Right atrium auricular region (tissue), 2 donors: ENCODE data around the gene MOXD1. TPM values are rescaled to one million over a fixed set of nuclear protein-coding genes. Genes with fewer than 3 reads are reported as not detected.
A peak's percentile ranks its signal among the peaks of the same experiment; 100 is the strongest.

Experiments
- DNase-seq: peaks from one replicate; pipeline ENCODE4 v3.0.0-alpha.2; 2019; ENCODE audit warnings: low spot score
- H3K27ac ChIP-seq, 2 donors: fragments of 200-600 bp; sonication (generic); 1 replicate in 1 of 2; 2 replicates in 1 of 2; pipeline ENCODE4 v1.5.1; 2016 to 2019
- H3K27me3 ChIP-seq, 2 donors: fragments of 200-600 bp; sonication (generic); one replicate each; pipeline versions ENCODE4 v1.5.1 to v1.6.0; 2017 to 2019
- H3K36me3 ChIP-seq: fragments of 200-600 bp; sonication (generic); one replicate; pipeline ENCODE4 v1.5.1; 2016
- H3K4me1 ChIP-seq, 2 donors: fragments of 200-600 bp; sonication (generic); one replicate each; pipeline versions ENCODE4 v1.5.1 to v1.6.0; 2017 to 2019
- H3K4me3 ChIP-seq, 2 donors: fragments of 200-600 bp; sonication (generic); 1 replicate in 1 of 2; 2 replicates in 1 of 2; pipeline ENCODE4 v1.5.1; 2017 to 2019; ENCODE audit warnings: mild to moderate bottlenecking in 1 of 2, moderate library complexity in 1 of 2
- H3K9me3 ChIP-seq, 2 donors: fragments of 200-600 bp; sonication (generic); one replicate each; pipeline ENCODE4 v1.5.1; 2019
- total RNA-seq, 2 donors: library from RNA; depleted of rRNA; stranded (reverse); fragments of >200 nt; gene quantifications; one replicate each; pipeline ENCODE4 v1.1.0, GENCODE V29; 2016
- TF ChIP-seq, protein P1 (sequence below), 2 donors: fragments of 200-600 bp; sonication (generic); IDR thresholded peaks; one replicate each; pipeline ENCODE4 v1.5.1; 2019; ENCODE audit warnings: antibody characterized with exemption in 2 of 2

The MOXD1 gene
- total RNA-seq, 2 donors from 2014 or later, result 2.5 to 9.3 TPM

GRCh38 chr6:132304891-132305305, 96.4 kb downstream of the MOXD1 start:
- Histone ChIP-seq H3K4me1 (no peaks in the 10 kb centered on the region), H3K27me3 (no peaks in the 10 kb centered on the region), H3K27ac (no peak overlapping the region), H3K9me3 (peaks cover 0 to 6% of the 10 kb centered on the region in 2 donors), H3K4me3 (no peak overlapping the region), H3K36me3 (no peaks in the 10 kb centered on the region)
- DNase-seq, result no peak
- TF ChIP-seq, protein P1, sequence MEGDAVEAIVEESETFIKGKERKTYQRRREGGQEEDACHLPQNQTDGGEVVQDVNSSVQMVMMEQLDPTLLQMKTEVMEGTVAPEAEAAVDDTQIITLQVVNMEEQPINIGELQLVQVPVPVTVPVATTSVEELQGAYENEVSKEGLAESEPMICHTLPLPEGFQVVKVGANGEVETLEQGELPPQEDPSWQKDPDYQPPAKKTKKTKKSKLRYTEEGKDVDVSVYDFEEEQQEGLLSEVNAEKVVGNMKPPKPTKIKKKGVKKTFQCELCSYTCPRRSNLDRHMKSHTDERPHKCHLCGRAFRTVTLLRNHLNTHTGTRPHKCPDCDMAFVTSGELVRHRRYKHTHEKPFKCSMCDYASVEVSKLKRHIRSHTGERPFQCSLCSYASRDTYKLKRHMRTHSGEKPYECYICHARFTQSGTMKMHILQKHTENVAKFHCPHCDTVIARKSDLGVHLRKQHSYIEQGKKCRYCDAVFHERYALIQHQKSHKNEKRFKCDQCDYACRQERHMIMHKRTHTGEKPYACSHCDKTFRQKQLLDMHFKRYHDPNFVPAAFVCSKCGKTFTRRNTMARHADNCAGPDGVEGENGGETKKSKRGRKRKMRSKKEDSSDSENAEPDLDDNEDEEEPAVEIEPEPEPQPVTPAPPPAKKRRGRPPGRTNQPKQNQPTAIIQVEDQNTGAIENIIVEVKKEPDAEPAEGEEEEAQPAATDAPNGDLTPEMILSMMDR (IDR thresholded peaks at IDR 0.05), result no peak

- no peak overlapping the region for H3K4me3 ChIP-seq
- H3K36me3 ChIP-seq, result no peaks in the 10 kb centered on the region
- no peak for DNase-seq
- H3K27ac ChIP-seq, result no peak overlapping the region
- no peaks in the 10 kb centered on the region for H3K27me3 ChIP-seq
- no peaks in the 10 kb centered on the region for H3K4me1 ChIP-seq
- TF ChIP-seq, protein P1 (IDR thresholded peaks at IDR 0.05), result peak; percentile 38 to 73
- H3K9me3 ChIP-seq, result no peaks in the 10 kb centered on the region
Measured at GRCh38 chr6:132300323-132300949, 100.8 kb downstream of the MOXD1 start.

- Histone ChIP-seq H3K27me3 (no peaks in the 10 kb centered on the region), H3K9me3 (no peaks in the 10 kb centered on the region), H3K36me3 (no peaks in the 10 kb centered on the region), H3K27ac (no peak overlapping the region), H3K4me3 (no peak overlapping the region), H3K4me1 (no peaks in the 10 kb centered on the region)
- TF ChIP-seq, protein P1 (IDR thresholded peaks at IDR 0.05), result peak; percentile 40 to 68
- no peak for DNase-seq
Measured at GRCh38 chr6:132298344-132298949, 102.8 kb downstream of the MOXD1 start.

DNA sequence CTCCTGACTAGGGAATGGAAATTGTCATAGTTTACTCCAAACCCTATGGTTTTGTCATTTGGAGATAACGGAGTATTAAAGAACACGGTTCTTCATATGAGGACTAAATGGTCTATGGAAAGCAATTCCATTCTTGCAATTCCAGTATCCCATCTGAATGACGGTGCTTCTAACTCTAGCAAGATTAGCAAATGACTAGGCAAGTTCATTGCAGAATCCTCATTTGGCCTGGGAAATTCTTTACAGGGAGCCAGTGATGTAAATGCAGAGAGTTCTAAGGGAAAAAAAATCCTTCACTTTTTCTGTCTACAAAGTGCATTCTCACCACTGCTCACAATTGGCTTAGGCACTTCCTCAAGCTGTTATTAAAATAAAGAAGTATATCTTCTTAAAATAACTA, 111.5 kb downstream of the MOXD1 start:
- H3K9me3 ChIP-seq, result no peaks in the 10 kb centered on the region
- no peaks in the 10 kb centered on the region for H3K4me1 ChIP-seq
- TF ChIP-seq, protein P1 (IDR thresholded peaks at IDR 0.05), result no peak
- H3K4me3 ChIP-seq, result no peak overlapping the region
- no peaks in the 10 kb centered on the region for H3K36me3 ChIP-seq
- no peaks in the 10 kb centered on the region for H3K27me3 ChIP-seq
- no peak for DNase-seq
- H3K27ac ChIP-seq, result no peak overlapping the region

DNA sequence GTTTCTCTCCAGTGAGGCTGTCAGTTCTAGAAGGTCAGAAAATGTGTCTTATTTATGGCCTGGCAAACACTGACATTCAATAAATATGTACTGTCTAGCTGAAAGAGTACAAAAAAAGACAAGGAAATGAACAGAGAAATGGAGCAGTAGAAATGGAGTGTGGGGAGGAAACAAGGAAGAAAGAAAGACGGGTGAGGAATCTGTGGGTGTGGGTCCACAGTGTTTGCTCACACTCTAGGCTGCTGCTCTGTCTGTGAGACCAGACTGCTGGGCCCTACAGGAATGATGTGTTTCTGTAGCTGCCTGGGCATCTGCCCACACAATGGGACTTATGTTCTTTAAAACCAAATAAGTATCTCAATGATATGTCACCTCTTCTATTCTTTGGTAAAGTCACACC, 114.2 kb downstream of the MOXD1 start:
- no peak overlapping the region for H3K4me3 ChIP-seq
- DNase-seq, result no peak
- no peaks in the 10 kb centered on the region for H3K9me3 ChIP-seq
- TF ChIP-seq, protein P1 (IDR thresholded peaks at IDR 0.05), result no peak
- no peaks in the 10 kb centered on the region for H3K27me3 ChIP-seq
- no peaks in the 10 kb centered on the region for H3K36me3 ChIP-seq
- no peak overlapping the region for H3K27ac ChIP-seq
- no peaks in the 10 kb centered on the region for H3K4me1 ChIP-seq
